Endothelial cell of umbilical vein (primary cell): ENCODE results near the gene CRTC1. TPM values are rescaled to one million over a fixed set of nuclear protein-coding genes. Genes with fewer than 3 reads are reported as not detected.
A peak's percentile ranks its signal among the peaks of the same experiment; 100 is the strongest.

ENCODE experiments used
- BruUV-seq: library from RNA; stranded (reverse); fragments of 400-500 nt; replicated peaks from 2 replicates; lab custom pipeline; 2021; lab: Mats Ljungman, UMichigan
- CTCF ChIA-PET: fragments of 300-600, 350-600 bp; sonication (Branson Sonifier 250); formaldehyde crosslinking; loops from one replicate; lab custom pipeline; 2021; ENCODE audit warnings: antibody characterized with exemption, inconsistent platforms; lab: Charles Lee
- POLR2A ChIA-PET: fragments of 300-600, 350-600 bp; sonication (Branson Sonifier 250); formaldehyde crosslinking; loops from one replicate; lab custom pipeline; 2021; ENCODE audit warnings: antibody characterized with exemption, inconsistent platforms; lab: Charles Lee
- DNase-seq: peaks from one replicate; pipeline ENCODE4 v3.0.0-alpha.2; 2011; ENCODE audit warnings: low read depth, low spot score
- FAIRE-seq: peaks from 2 replicates; lab custom pipeline; 2011; peaks lifted over from hg19 to GRCh38; lab: Jason Lieb, UNC
- H2AFZ ChIP-seq: 2 replicates; pipeline ENCODE4 v1.6.0; 2012; ENCODE audit warnings: low read depth, low read length, control low read depth, inconsistent platforms
- H3K27ac ChIP-seq: 2 replicates; pipeline ENCODE4 v1.5.1; 2011; ENCODE audit warnings: low read depth, mild to moderate bottlenecking, control low read depth, low read length, moderate library complexity; ENCODE audit not compliant: insufficient read depth
- H3K27me3 ChIP-seq, 2 experiments: 2 replicates each; pipeline versions ENCODE4 v1.6.0 to v1.6.1; 2011; ENCODE audit warnings: low read length in 2 of 2, mixed read lengths in 1 of 2; ENCODE audit not compliant: control insufficient read depth in 2 of 2, insufficient read depth in 2 of 2
- H3K36me3 ChIP-seq, 2 experiments: 2 replicates in 1 of 2; 3 replicates in 1 of 2; pipeline ENCODE4 v1.5.1; 2011; ENCODE audit warnings: low read length in 2 of 2, mild to moderate bottlenecking in 1 of 2, moderate library complexity in 1 of 2; ENCODE audit not compliant: control insufficient read depth in 2 of 2, insufficient read depth in 2 of 2; ENCODE audit errors: extremely low read depth in 1 of 2
- H3K4me1 ChIP-seq: 3 replicates; pipeline ENCODE4 v1.5.1; 2011; ENCODE audit warnings: mild to moderate bottlenecking, low read length; ENCODE audit not compliant: control insufficient read depth, insufficient read depth; ENCODE audit errors: extremely low read depth
- H3K4me2 ChIP-seq: 2 replicates; pipeline ENCODE4 v1.6.1; 2011; ENCODE audit warnings: low read length, control low read depth, mixed read lengths; ENCODE audit not compliant: insufficient read depth
- H3K4me3 ChIP-seq, 3 experiments: fragments of 200-600 bp in 1 of 3; sonication (generic), shearing (Covaris generic) in 1 of 3; replicated peaks in 1 of 3; 2 replicates each; pipeline ENCODE4 v1.5.1; 2011 to 2016; ENCODE audit warnings: control low read depth in 3 of 3, low read length in 3 of 3, mild to moderate bottlenecking in 2 of 3, inconsistent platforms in 1 of 3, low read depth in 1 of 3, moderate library complexity in 1 of 3; ENCODE audit not compliant: insufficient read depth in 1 of 3
- H3K79me2 ChIP-seq: 2 replicates; pipeline ENCODE4 v1.6.0; 2012; ENCODE audit warnings: low read length, inconsistent platforms; ENCODE audit not compliant: control insufficient read depth, insufficient read depth
- H3K9ac ChIP-seq: replicated peaks from 2 replicates; pipeline ENCODE3; 2011; ENCODE audit warnings: low read length, control low read depth; ENCODE audit not compliant: insufficient read depth; ENCODE audit errors: extremely low read depth
- H3K9me1 ChIP-seq: replicated peaks from 3 replicates; pipeline ENCODE4 v1.6.0; 2011; ENCODE audit warnings: mild to moderate bottlenecking, low read length; ENCODE audit not compliant: control insufficient read depth, insufficient read depth; ENCODE audit errors: extremely low read depth
- H3K9me3 ChIP-seq: replicated peaks from 2 replicates; pipeline ENCODE4 v1.5.1; 2012; ENCODE audit warnings: low read length, inconsistent platforms; ENCODE audit not compliant: control insufficient read depth, insufficient read depth
- H4K20me1 ChIP-seq: replicated peaks from 2 replicates; pipeline ENCODE3; 2011; ENCODE audit warnings: mild to moderate bottlenecking, low read length; ENCODE audit not compliant: control insufficient read depth, insufficient read depth; ENCODE audit errors: extremely low read depth
- EZH2 ChIP-seq: IDR thresholded peaks from 2 replicates; pipeline ENCODE4 v1.6.1; 2012; ENCODE audit warnings: borderline replicate concordance, low read depth, mild to moderate bottlenecking, moderate library complexity, low read length, inconsistent platforms; ENCODE audit not compliant: severe bottlenecking
- MYC ChIP-seq: IDR thresholded peaks from one replicate; pipeline ENCODE4 v1.6.1; 2011; ENCODE audit warnings: mild to moderate bottlenecking, low read depth, low read length
- dilution Hi-C: fragments of 300-500 bp; cut with MboI; formaldehyde crosslinking; loops from one replicate; pipeline ENCODE4 v1.15.0; 2019; ENCODE audit warnings: low sequenced_read_pairs; ENCODE audit not compliant: extremely low pct_ligation_motif_present
- intact Hi-C: fragments of 100-400 bp; cut with micrococcal nuclease; formaldehyde crosslinking; loops from one replicate; pipeline ENCODE4 v1.10.0; 2022
- polyA plus RNA-seq, 4 experiments: library from polyadenylated mRNA; depleted of rRNA in 3 of 4; stranded (reverse) in 3 of 4; unstranded in 1 of 4; fragments of >200 nt; gene quantifications; 2 replicates each; pipeline versions ENCODE4 v1.2.1 to v1.2.3, GENCODE V29; 2011 to 2012; ENCODE audit warnings: missing spikeins in 1 of 4
- total RNA-seq: library from RNA; stranded (reverse); gene quantifications from 2 replicates; pipeline ENCODE4 v1.2.3, GENCODE V29; 2021
- TF ChIP-seq, protein P1 (sequence below): IDR thresholded peaks from 2 replicates; pipeline ENCODE4 v1.6.1; 2011; ENCODE audit not compliant: insufficient read depth, insufficient read length

CRTC1 gene
- total and polyA plus RNA-seq, 2 donors (not counting 3 experiments of a cell fraction or from before 2014, with no cell fraction given) = 4.2 to 11.4 TPM

DNA sequence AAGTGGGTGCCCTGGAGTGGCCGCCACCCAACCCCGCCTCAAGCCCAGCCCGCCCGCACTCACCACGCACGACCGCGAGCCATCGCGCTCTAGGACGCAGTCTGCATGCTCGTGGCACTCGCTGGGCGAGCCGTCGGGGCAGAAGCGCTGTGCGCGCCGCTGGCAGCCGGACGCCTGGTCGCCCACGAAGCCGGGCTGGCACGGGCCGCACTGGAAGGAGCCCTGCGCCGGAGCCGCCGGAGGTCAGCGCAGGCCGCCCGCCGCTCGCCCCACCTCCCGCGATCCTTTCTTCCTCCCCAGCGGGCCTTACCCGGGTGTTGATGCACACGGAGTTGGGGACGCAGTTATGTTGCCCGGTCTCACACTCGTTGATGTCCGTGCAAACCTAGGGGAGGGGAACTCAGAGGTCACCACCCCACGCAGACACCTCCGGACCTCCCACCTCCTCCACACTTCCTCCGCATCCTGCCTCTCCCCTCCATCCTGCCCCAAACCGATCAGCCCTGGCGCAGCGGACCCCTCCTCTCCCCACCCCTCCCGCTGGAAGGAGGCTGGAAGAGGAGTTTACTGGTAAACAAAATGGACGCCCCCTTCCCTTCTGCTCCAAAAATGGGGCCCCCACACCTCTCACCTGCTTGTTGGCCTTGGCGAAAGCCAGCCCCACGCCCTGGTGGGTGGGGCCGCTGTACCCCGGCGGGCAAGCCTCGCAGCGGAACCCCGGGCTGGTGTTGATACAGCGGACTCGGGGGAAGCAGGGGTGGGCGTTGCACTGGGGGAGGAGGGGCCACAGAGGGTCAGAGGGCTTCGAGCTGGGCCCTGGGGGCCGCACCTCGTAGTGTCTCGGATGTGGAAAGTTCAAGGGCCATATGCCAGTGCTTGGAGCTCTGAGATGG lies 105.3 kb downstream of the CRTC1 start:
- no peak overlapping the region for H3K9ac ChIP-seq
- ChIA-PET CTCF (no interaction called here), POLR2A (no interaction called here)
- no peaks in the 10 kb centered on the region for H3K9me3 ChIP-seq
- no peaks in the 10 kb centered on the region for H3K79me2 ChIP-seq
- no peak overlapping the region for H2AFZ ChIP-seq
- H3K4me3 ChIP-seq = no peak overlapping the region
- no peaks in the 10 kb centered on the region for H3K36me3 ChIP-seq
- H3K9me1 ChIP-seq = no peaks in the 10 kb centered on the region
- intact Hi-C loops (loop anchor here (5.0 kb wide), 1 partner anchor 59 kb away; no protein-coding TSS in a partner anchor), dilution Hi-C loops (no loop called here)
- H3K4me2 ChIP-seq = no peak overlapping the region
- H3K4me1 ChIP-seq = no peaks in the 10 kb centered on the region
- DNase-seq (no peak), FAIRE-seq (no peak)
- no TSS peak for BruUV-seq
- peaks cover 50 to 51% of the 10 kb centered on the region in 2 experiments for H3K27me3 ChIP-seq
- TF ChIP-seq, protein P1, sequence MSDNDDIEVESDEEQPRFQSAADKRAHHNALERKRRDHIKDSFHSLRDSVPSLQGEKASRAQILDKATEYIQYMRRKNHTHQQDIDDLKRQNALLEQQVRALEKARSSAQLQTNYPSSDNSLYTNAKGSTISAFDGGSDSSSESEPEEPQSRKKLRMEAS = no peak
- peak; percentile 92 for TF ChIP-seq EZH2
- TF ChIP-seq MYC = no peak
- H4K20me1 ChIP-seq = no peaks in the 10 kb centered on the region
- no peak overlapping the region for H3K27ac ChIP-seq

DNA sequence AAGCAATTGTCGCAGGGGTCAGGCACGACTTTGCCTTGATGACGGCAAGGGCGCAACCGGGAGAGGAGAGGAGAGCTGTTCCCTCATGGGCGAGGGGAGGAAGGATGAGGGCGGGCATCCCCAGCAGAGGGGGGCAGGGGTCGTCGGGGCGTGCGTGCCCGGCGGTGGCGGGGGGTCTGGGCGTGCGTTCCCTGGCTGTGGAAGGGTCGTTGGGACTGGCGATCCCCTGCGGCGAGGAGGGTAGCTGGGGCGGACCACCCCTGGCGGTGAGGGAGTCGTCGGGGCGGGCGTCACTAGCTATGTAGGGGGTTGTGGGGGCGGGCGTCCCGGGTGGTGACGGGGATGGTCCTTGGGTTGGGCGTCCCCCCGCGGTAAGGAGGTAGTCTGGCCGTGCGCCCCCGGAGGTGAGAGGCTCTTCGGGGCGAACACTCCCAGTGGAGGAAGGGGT lies 106.0 kb downstream of the CRTC1 start:
- Histone ChIP-seq H3K9ac (no peak overlapping the region), H3K4me1 (no peaks in the 10 kb centered on the region), H3K79me2 (no peaks in the 10 kb centered on the region), H3K27me3 (peaks cover 50 to 51% of the 10 kb centered on the region in 2 experiments), H4K20me1 (no peaks in the 10 kb centered on the region), H3K27ac (no peak overlapping the region), H3K9me1 (no peaks in the 10 kb centered on the region), H2AFZ (no peak overlapping the region), H3K4me3 (no peak overlapping the region), H3K4me2 (no peak overlapping the region), H3K9me3 (no peaks in the 10 kb centered on the region), H3K36me3 (no peaks in the 10 kb centered on the region)
- TF ChIP-seq, protein P1 = no peak
- intact Hi-C loops = loop anchor here (5.0 kb wide), 1 partner anchor 58 kb away; no protein-coding TSS in a partner anchor
- dilution Hi-C loops = no loop called here
- no peak for DNase-seq
- POLR2A ChIA-PET = no interaction called here
- BruUV-seq = no TSS peak
- CTCF ChIA-PET = no interaction called here
- FAIRE-seq = no peak
